SK-N-SH (cell line): ENCODE data around the gene TPM4. TPM values are rescaled to one million over a fixed set of nuclear protein-coding genes. Genes with fewer than 3 reads are reported as not detected.

ENCODE experiments used
- CTCF ChIA-PET: fragments of 300-600, 350-600 bp; formaldehyde crosslinking; extraction: SDS; loops from one replicate; lab custom pipeline; 2021; lab: Yijun Ruan, JAX
- POLR2A ChIA-PET: fragments of 350-600 bp; sonication (Branson Sonifier 250); formaldehyde crosslinking; extraction: SDS; loops from one replicate; lab custom pipeline; 2020; ENCODE audit warnings: antibody characterized with exemption, inconsistent platforms; lab: Yijun Ruan, JAX
- DNase-seq: peaks from one replicate; pipeline ENCODE4 v3.0.0; 2012
- H2AFZ ChIP-seq: fragments of 200-600 bp; sonication (generic); 2 replicates; pipeline ENCODE4 v1.8.1; 2016; ENCODE audit warnings: antibody characterized with exemption, mild to moderate bottlenecking, low read depth
- H3F3A ChIP-seq: fragments of 200-600 bp; sonication (generic); replicated peaks from 2 replicates; pipeline ENCODE3; 2016; ENCODE audit warnings: antibody characterized with exemption, mild to moderate bottlenecking; ENCODE audit not compliant: insufficient read depth
- H3K27ac ChIP-seq, 2 experiments: fragments of 200-500 bp in 1 of 2; fragments of 200-600 bp in 1 of 2; sonication (Bioruptor generic) in 1 of 2; sonication (generic), shearing (Covaris generic) in 1 of 2; 2 replicates each; pipeline versions ENCODE4 v1.5.1 to v1.6.1; 2014 to 2016; ENCODE audit warnings: low read depth in 2 of 2, inconsistent platforms in 1 of 2, low read length in 1 of 2, mild to moderate bottlenecking in 1 of 2, mixed read lengths in 1 of 2
- H3K27me3 ChIP-seq: fragments of 200-600 bp; sonication (generic), shearing (Covaris generic); 2 replicates; pipeline ENCODE4 v1.6.1; 2016; ENCODE audit warnings: mixed run types; ENCODE audit not compliant: insufficient read depth
- H3K36me3 ChIP-seq, 2 experiments: fragments of 200-500 bp in 1 of 2; fragments of 200-600 bp in 1 of 2; sonication (Bioruptor generic) in 1 of 2; sonication (generic) in 1 of 2; replicated peaks in 1 of 2; 2 replicates each; pipeline versions ENCODE3 to v1.5.1; 2014 to 2016; ENCODE audit warnings: low read length in 1 of 2, mild to moderate bottlenecking in 1 of 2; ENCODE audit not compliant: insufficient read depth in 2 of 2, control insufficient read depth in 1 of 2
- H3K4me1 ChIP-seq, 2 experiments: fragments of 200-500 bp in 1 of 2; fragments of 200-600 bp in 1 of 2; sonication (Bioruptor generic) in 1 of 2; sonication (generic), shearing (Covaris generic) in 1 of 2; 2 replicates each; pipeline versions ENCODE4 v1.5.1 to v1.6.1; 2014 to 2016; ENCODE audit warnings: low read depth in 1 of 2, low read length in 1 of 2, mixed run types in 1 of 2; ENCODE audit not compliant: insufficient read depth in 2 of 2, control insufficient read depth in 1 of 2
- H3K4me2 ChIP-seq: fragments of 200-600 bp; sonication (generic), shearing (Covaris generic); 2 replicates; pipeline ENCODE4 v1.6.1; 2017; ENCODE audit warnings: mixed run types
- H3K4me3 ChIP-seq, 2 experiments: fragments of 200-500 bp in 1 of 2; fragments of 200-600 bp in 1 of 2; sonication (Bioruptor generic) in 1 of 2; sonication (generic), shearing (Covaris generic) in 1 of 2; 2 replicates each; pipeline versions ENCODE4 v1.5.1 to v1.8.1; 2014 to 2016; ENCODE audit warnings: low read depth in 2 of 2, inconsistent platforms in 1 of 2, low read length in 1 of 2, mild to moderate bottlenecking in 1 of 2, mixed read lengths in 1 of 2, moderate library complexity in 1 of 2
- H3K79me2 ChIP-seq: fragments of 200-600 bp; sonication (generic); 2 replicates; pipeline ENCODE4 v1.8.1; 2017; ENCODE audit warnings: mild to moderate bottlenecking; ENCODE audit not compliant: insufficient read depth
- H3K9ac ChIP-seq: fragments of 200-600 bp; sonication (generic); 2 replicates; pipeline ENCODE4 v1.6.1; 2017; ENCODE audit warnings: mixed run types
- H3K9me2 ChIP-seq: fragments of 200-600 bp; sonication (generic); 2 replicates; pipeline ENCODE4 v1.6.1; 2017; ENCODE audit warnings: mixed run types
- H3K9me3 ChIP-seq: fragments of 200-600 bp; sonication (generic); 2 replicates; pipeline ENCODE4 v1.6.1; 2017; ENCODE audit warnings: mixed run types, mild to moderate bottlenecking, moderate library complexity
- H4K20me1 ChIP-seq: fragments of 200-600 bp; sonication (generic); 2 replicates; pipeline ENCODE4 v1.6.1; 2017; ENCODE audit warnings: mild to moderate bottlenecking, mixed run types; ENCODE audit not compliant: insufficient read depth
- FOSL2 ChIP-seq: IDR thresholded peaks from 2 replicates; pipeline ENCODE4 v1.4.0; 2012; ENCODE audit warnings: low read depth, mild to moderate bottlenecking, moderate library complexity, borderline replicate concordance
- FOXJ3 ChIP-seq: sonication (generic); formaldehyde crosslinking; IDR thresholded peaks from 2 replicates; pipeline ENCODE4 v1.5.1; 2020; ENCODE audit warnings: mild to moderate bottlenecking, missing genetic modification reagents
- MEF2A ChIP-seq: IDR thresholded peaks from 2 replicates; pipeline ENCODE4 v1.4.0; 2012; ENCODE audit warnings: low read depth, borderline replicate concordance
- POLR2AphosphoS5 ChIP-seq: IDR thresholded peaks from 2 replicates; pipeline ENCODE4 v1.6.1; 2012; ENCODE audit warnings: low read depth, low read length
- RFX5 ChIP-seq: IDR thresholded peaks from 2 replicates; pipeline ENCODE4 v1.6.1; 2012; ENCODE audit warnings: mild to moderate bottlenecking, improper control_type of control experiment, low read length
- SMC3 ChIP-seq: IDR thresholded peaks from 2 replicates; pipeline ENCODE4 v1.6.1; 2012; ENCODE audit warnings: low read depth, low read length, improper control_type of control experiment
- USF1 ChIP-seq: IDR thresholded peaks from 2 replicates; pipeline ENCODE4 v1.4.0; 2012; ENCODE audit warnings: low read depth, borderline replicate concordance
- WGBS: methylation state at CpG from one replicate; pipeline ENCODE4 v1.1.6; 2017; ENCODE audit warnings: low lambda C conversion rate; 5-methylcytosine and 5-hydroxymethylcytosine counted together
- polyA plus RNA-seq, 3 experiments: library from polyadenylated mRNA; depleted of rRNA; stranded (reverse); fragments of >200 nt; gene quantifications; 2 replicates each; pipeline ENCODE4 v1.2.3, GENCODE V29; 2012
- TF ChIP-seq, protein P1 (sequence below): fragments of 150-350 bp; IDR thresholded peaks from 2 replicates; pipeline ENCODE4 v1.6.1; 2016; ENCODE audit warnings: mild to moderate bottlenecking, low read depth, low read length

The TPM4 gene
- polyA plus RNA-seq, 1 of the 3 experiments (the other 2 are of a cell fraction): 440 TPM

GRCh38 chr19:16095071-16095571 is 18.8 kb downstream of the TPM4 start:
- H3K36me3 ChIP-seq: peaks cover 43 to 97% of the 10 kb centered on the region in 2 experiments
- no peak overlapping the region for H3K4me3 ChIP-seq
- no peaks in the 10 kb centered on the region for H3K27me3 ChIP-seq
- H3K4me1 ChIP-seq: no peaks in the 10 kb centered on the region
- no peak overlapping the region for H2AFZ ChIP-seq
- TF ChIP-seq, protein P1, sequence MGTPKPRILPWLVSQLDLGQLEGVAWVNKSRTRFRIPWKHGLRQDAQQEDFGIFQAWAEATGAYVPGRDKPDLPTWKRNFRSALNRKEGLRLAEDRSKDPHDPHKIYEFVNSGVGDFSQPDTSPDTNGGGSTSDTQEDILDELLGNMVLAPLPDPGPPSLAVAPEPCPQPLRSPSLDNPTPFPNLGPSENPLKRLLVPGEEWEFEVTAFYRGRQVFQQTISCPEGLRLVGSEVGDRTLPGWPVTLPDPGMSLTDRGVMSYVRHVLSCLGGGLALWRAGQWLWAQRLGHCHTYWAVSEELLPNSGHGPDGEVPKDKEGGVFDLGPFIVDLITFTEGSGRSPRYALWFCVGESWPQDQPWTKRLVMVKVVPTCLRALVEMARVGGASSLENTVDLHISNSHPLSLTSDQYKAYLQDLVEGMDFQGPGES: no peak
- TF ChIP-seq FOXJ3 (CRISPR knock-in tag) (no peak), SMC3 (no peak)
- DNase-seq: no peak
- POLR2A ChIA-PET: interaction anchor here (1.3 kb wide), 1 partner anchor 17 kb away, joined by 4 read pairs; no protein-coding TSS in a partner anchor
- no peaks in the 10 kb centered on the region for H3K9me2 ChIP-seq
- WGBS: 95% methylated on average over 13 of the region's 13 CpGs
- no peak overlapping the region for H3K9ac ChIP-seq
- no peak overlapping the region for H3K4me2 ChIP-seq
- H3K9me3 ChIP-seq: no peaks in the 10 kb centered on the region
- no peak overlapping the region for H3K27ac ChIP-seq
- CTCF ChIA-PET: interaction anchor here (1.7 to 2.2 kb wide), 3 partner anchors 16 to 54 kb away, joined by 5 to 10 read pairs (median 7); no protein-coding TSS in a partner anchor
- peaks cover 46% of the 10 kb centered on the region; the same call in 1 of the 2 replicates for H4K20me1 ChIP-seq
- H3K79me2 ChIP-seq: peaks cover 53% of the 10 kb centered on the region; the same call in 1 of the 2 replicates
- H3F3A ChIP-seq: peaks cover 55% of the 10 kb centered on the region

DNA sequence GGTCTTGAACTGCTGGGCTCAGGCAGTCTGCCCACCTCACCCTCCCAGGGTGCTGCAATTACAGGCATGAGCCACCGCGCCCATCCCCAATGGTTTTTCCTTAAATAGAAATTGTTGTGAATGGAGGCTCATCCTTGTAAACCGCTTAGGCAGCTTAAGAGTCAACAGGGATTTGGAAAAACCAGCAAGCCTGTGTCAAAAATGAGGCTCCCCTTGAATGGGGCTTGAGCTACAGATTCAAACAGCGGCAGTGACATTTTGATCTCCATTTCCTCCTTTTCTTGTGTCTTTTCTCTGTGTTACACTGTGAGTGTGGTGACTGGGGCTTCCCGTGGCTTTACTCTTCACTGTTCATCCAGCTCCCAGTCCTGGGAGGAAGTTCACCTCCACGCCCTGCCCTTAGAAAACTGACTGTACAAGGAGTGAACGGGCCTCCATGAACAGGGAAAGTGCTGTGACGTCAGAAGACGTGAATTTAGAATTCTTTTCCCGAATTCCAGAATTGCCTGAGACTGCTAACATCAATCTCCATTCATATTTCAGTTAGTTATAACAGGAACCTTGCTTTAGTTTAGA is 20.1 kb downstream of the TPM4 start:
- no peak overlapping the region for H3K4me2 ChIP-seq
- H3K9me3 ChIP-seq: no peaks in the 10 kb centered on the region
- ChIA-PET POLR2A (interaction anchor here (0.5 to 1.3 kb wide), 4 partner anchors 12 to 29 kb away, joined by 4 read pairs; partner anchors contain the start of gene TPM4), CTCF (interaction anchor here (0.7 to 4.4 kb wide), 5 partner anchors 12 to 55 kb away, joined by 3 to 15 read pairs (median 7); no protein-coding TSS in a partner anchor)
- H3K4me3 ChIP-seq: no peak overlapping the region
- no peak for TF ChIP-seq RFX5
- no peak for TF ChIP-seq USF1
- TF ChIP-seq MEF2A: no peak
- 0 out of 2 replicates have a peak, but pooled peaks have one; percentile 7 for TF ChIP-seq POLR2AphosphoS5
- TF ChIP-seq FOSL2: no peak
- peaks cover 58% of the 10 kb centered on the region for H3F3A ChIP-seq
- no peak overlapping the region for H3K27ac ChIP-seq
- no peaks in the 10 kb centered on the region for H3K9me2 ChIP-seq
- WGBS: 98% methylated on average over 10 of the region's 10 CpGs
- H3K9ac ChIP-seq: no peak overlapping the region
- H3K4me1 ChIP-seq: no peaks in the 10 kb centered on the region
- peaks cover 43 to 97% of the 10 kb centered on the region in 2 experiments for H3K36me3 ChIP-seq
- H4K20me1 ChIP-seq: peaks cover 45% of the 10 kb centered on the region; the same call in 1 of the 2 replicates
- H3K27me3 ChIP-seq: no peaks in the 10 kb centered on the region
- peaks cover 41% of the 10 kb centered on the region; the same call in 1 of the 2 replicates for H3K79me2 ChIP-seq
- no peak overlapping the region for H2AFZ ChIP-seq
- DNase-seq: no peak
